ENCODE results near the gene FLYWCH1. TPM values are rescaled to one million over a fixed set of nuclear protein-coding genes. Genes with fewer than 3 reads are reported as not detected.

The FLYWCH1 gene
- total and polyA plus RNA-seq, 4 donors = 3.9 to 12.2 (median 7.8) TPM

DNA sequence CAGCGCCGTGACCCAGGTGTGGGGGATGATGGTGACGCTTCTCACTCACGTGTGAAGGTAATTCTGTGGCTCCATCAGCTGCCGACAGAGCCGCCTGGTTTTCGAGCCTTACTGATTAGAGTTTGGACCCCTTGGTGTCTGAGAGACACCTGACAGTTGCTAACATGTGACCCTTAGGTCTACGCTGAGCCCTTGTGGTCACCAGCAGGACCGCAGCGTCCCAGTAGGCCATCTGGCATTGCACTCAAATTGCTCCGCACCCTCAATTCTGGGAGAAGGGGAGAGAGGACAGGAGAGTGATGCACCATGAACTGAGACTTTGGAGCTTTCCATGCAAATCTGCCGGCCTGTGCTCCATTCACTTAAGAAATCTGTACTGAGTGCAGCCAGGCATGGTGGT, 2.5 kb downstream of the FLYWCH1 start (continued):
- TF ChIP-seq REST (IDR thresholded peaks at IDR 0.05) (no peak), JUND (IDR thresholded peaks at IDR 0.05) (no peak), TAF1 (conservative IDR thresholded peaks at IDR 0.05) (no peak)

DNA sequence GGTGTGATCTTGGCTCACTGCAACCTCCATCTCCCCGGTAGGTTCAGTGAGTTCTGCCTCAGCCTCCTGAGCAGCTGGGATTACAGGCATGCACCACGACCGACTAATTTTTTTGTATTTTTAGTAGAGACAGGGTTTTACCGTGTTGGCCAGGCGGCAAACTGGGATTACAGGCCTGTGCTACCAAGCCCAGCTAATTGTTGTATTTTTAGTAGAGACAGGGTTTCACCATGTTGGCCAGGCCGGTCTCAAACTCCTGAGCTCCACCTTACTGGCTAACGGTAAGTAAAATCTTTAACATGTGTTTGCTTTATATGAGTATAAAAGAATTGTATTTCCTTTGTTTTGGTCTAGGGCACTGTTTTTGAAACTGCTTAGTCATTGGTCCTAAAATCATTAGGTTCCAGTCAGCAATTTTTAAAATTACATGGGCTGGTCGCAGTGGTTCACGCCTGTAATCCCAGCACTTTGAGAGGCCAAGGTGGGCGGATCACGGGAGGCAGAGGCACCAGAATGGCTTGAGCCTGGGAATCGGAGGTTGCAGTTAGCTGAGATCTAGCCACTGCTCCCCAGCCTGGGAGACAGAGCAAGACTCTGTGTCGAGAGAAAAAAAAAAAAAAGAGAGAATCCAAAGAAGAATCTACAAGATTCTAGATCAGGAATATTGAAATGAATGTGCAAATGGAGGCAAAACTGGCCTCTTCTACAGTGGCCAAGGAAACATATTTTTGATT, 3.6 kb downstream of the FLYWCH1 start:
- Histone ChIP-seq H3K4me1 (ENCODE audit: control insufficient read depth in 4 of 4, insufficient read depth in 4 of 4, low read length in 3 of 4) (peaks cover 0 to 18% (median 14%) of the 10 kb centered on the region in 4 donors), H3K9me3 (ENCODE audit: control insufficient read depth in 4 of 4, low read length in 3 of 4) (no peaks in the 10 kb centered on the region), H3K27me3 (ENCODE audit: control insufficient read depth in 4 of 4, insufficient read depth in 4 of 4, low read length in 3 of 4) (no peaks in the 10 kb centered on the region), H3K27ac (ENCODE audit: low read depth in 1 of 2, low read length in 2 of 2) (no peak overlapping the region), H3K4me3 (ENCODE audit: low read depth in 1 of 3, low read length in 3 of 3) (no peak overlapping the region), H3K9ac (ENCODE audit: low read depth in 1 of 2, low read length in 2 of 2) (no peak overlapping the region), H3K36me3 (ENCODE audit: control insufficient read depth in 4 of 4, insufficient read depth in 3 of 4, low read depth in 1 of 4, low read length in 3 of 4) (peaks cover 0 to 5% (median 0%) of the 10 kb centered on the region in 4 donors)
- WGBS = 89% methylated on average over 13 of the region's 13 CpGs
- TF ChIP-seq EGR1 (IDR thresholded peaks at IDR 0.05; ENCODE audit: low read depth in 2 of 2) = no peak
- no peak for DNase-seq (ENCODE audit: low spot score)

- Histone ChIP-seq H3K27ac (ENCODE audit: low read depth in 1 of 2, low read length in 2 of 2) (no peak overlapping the region), H3K9ac (ENCODE audit: low read depth in 1 of 2, low read length in 2 of 2) (no peak overlapping the region), H3K4me1 (ENCODE audit: control insufficient read depth in 4 of 4, insufficient read depth in 4 of 4, low read length in 3 of 4) (peaks cover 0 to 2% (median 0%) of the 10 kb centered on the region in 4 donors), H3K4me3 (ENCODE audit: low read depth in 1 of 3, low read length in 3 of 3) (no peak overlapping the region), H3K36me3 (ENCODE audit: control insufficient read depth in 4 of 4, insufficient read depth in 3 of 4, low read depth in 1 of 4, low read length in 3 of 4) (peaks cover 0 to 4% (median under 1%) of the 10 kb centered on the region in 4 donors), H3K27me3 (ENCODE audit: control insufficient read depth in 4 of 4, insufficient read depth in 4 of 4, low read length in 3 of 4) (no peaks in the 10 kb centered on the region), H3K9me3 (ENCODE audit: control insufficient read depth in 4 of 4, low read length in 3 of 4) (no peaks in the 10 kb centered on the region)
- WGBS = 15% methylated on average over 13 of the region's 13 CpGs
- DNase-seq (ENCODE audit: low spot score) = peak; percentile 76
- TF ChIP-seq ZBTB33 (IDR thresholded peaks at IDR 0.05) = no peak
- TF ChIP-seq, protein P1, sequence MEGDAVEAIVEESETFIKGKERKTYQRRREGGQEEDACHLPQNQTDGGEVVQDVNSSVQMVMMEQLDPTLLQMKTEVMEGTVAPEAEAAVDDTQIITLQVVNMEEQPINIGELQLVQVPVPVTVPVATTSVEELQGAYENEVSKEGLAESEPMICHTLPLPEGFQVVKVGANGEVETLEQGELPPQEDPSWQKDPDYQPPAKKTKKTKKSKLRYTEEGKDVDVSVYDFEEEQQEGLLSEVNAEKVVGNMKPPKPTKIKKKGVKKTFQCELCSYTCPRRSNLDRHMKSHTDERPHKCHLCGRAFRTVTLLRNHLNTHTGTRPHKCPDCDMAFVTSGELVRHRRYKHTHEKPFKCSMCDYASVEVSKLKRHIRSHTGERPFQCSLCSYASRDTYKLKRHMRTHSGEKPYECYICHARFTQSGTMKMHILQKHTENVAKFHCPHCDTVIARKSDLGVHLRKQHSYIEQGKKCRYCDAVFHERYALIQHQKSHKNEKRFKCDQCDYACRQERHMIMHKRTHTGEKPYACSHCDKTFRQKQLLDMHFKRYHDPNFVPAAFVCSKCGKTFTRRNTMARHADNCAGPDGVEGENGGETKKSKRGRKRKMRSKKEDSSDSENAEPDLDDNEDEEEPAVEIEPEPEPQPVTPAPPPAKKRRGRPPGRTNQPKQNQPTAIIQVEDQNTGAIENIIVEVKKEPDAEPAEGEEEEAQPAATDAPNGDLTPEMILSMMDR (IDR thresholded peaks at IDR 0.05; ENCODE audit: low read depth, low read length, missing input control) = peak; percentile 95
- no peak for TF ChIP-seq HNF4A (conservative IDR thresholded peaks at IDR 0.05)
- no peak for TF ChIP-seq TAF1 (conservative IDR thresholded peaks at IDR 0.05)
- peak; percentile 90 to 91 for TF ChIP-seq RAD21 (IDR thresholded peaks at IDR 0.05)
Observed at GRCh38 chr16:2919511-2920255, 8.0 kb downstream of the FLYWCH1 start.

Data from liver (tissue), 9 donors.